ENCODE measurements around the gene SNPH. TPM values are rescaled to one million over a fixed set of nuclear protein-coding genes. Genes with fewer than 3 reads are reported as not detected.

The SNPH gene
- total and polyA plus RNA-seq, 2 of the 8 experiments (the other 6 are each of a cell fraction or from before 2014, with no cell fraction given) = 0.98 to 4.9 TPM

DNA sequence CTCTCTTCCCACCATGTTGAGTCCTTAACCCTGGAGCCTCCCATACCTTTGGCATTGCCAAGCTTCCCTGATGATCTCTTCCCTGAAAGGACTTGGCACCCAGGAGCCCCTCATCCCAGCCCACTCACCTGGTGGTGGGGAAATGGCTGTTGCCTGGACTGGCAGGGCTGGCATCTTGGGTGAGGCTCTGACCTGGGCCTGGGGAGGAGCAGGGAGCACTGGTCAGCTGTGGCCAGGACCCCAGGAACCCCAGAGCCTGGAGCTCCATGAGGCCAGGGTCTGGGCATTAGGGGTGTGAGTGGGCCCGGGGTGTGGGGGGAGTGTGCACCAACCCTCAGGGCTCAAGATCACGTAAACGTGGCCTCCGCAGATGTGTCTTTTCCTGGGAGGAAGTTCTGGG is 53.4 kb downstream of the SNPH start:
- Histone ChIP-seq H2AFZ (ENCODE audit: low read length) (no peak overlapping the region), H3K14ac (ENCODE audit: insufficient read length) (no peak overlapping the region), H2BK120ac (replicated peaks; ENCODE audit: low read depth, low read length) (no peak overlapping the region), H3K23me2 (ENCODE audit: low read depth, low read length) (no peaks in the 10 kb centered on the region), H2BK5ac (ENCODE audit: low read depth, low read length) (no peak overlapping the region), H3K79me1 (ENCODE audit: low read depth, low read length) (no peaks in the 10 kb centered on the region), H2BK12ac (ENCODE audit: low read depth, low read length) (no peak overlapping the region), H3K79me2 (ENCODE audit: control insufficient read depth in 1 of 2, insufficient read depth in 2 of 2, low read length in 2 of 2) (no peaks in the 10 kb centered on the region), H3K4me3 (ENCODE audit: extremely low read depth in 1 of 4, insufficient read depth in 2 of 4, low read depth in 3 of 4, low read length in 4 of 4) (no peak overlapping the region), H3K4me2 (ENCODE audit: insufficient read depth in 1 of 2, low read depth in 2 of 2, low read length in 2 of 2) (no peak overlapping the region), H3K23ac (ENCODE audit: insufficient read length) (no peak overlapping the region), H4K8ac (ENCODE audit: extremely low read depth, insufficient read depth, low read length) (no peak overlapping the region), H3K27me3 (replicated peaks in 1 of 4; ENCODE audit: control insufficient read depth in 3 of 4, extremely low read depth in 1 of 4, insufficient read depth in 3 of 4, low read length in 3 of 4) (no peaks in the 10 kb centered on the region; a peak in 2 of 7 replicates), H2BK20ac (ENCODE audit: low read length) (no peak overlapping the region), H3K4ac (replicated peaks; ENCODE audit: insufficient read length, low read depth, low read length) (no peak overlapping the region), H4K20me1 (replicated peaks in 1 of 2; ENCODE audit: control insufficient read depth in 1 of 2, insufficient read depth in 2 of 2, low read length in 2 of 2) (peaks cover 0 to 1% of the 10 kb centered on the region in 2 experiments), H3K18ac (ENCODE audit: extremely low read depth, low read length) (no peak overlapping the region), H3K27ac (ENCODE audit: low read depth, low read length) (no peak overlapping the region), H2BK15ac (ENCODE audit: low read length) (no peak overlapping the region), H3K9ac (replicated peaks in 1 of 4; ENCODE audit: extremely low read depth in 1 of 4, low read depth in 3 of 4, low read length in 3 of 4) (no peak overlapping the region), H4K91ac (replicated peaks; ENCODE audit: insufficient read length, low read length) (no peak overlapping the region), H3K9me3 (ENCODE audit: insufficient read depth in 2 of 2, low read depth in 1 of 2, low read length in 1 of 2) (no peaks in the 10 kb centered on the region), H2AK5ac (ENCODE audit: low read depth, low read length) (no peak overlapping the region), H3K36me3 (ENCODE audit: control insufficient read depth in 2 of 4, insufficient read depth in 4 of 4, low read length in 3 of 4) (no peaks in the 10 kb centered on the region), H4K5ac (ENCODE audit: insufficient read length, low read depth, low read length) (no peak overlapping the region), H3K56ac (replicated peaks; ENCODE audit: insufficient read length, low read depth, low read length) (no peak overlapping the region), H3K4me1 (replicated peaks in 1 of 4; ENCODE audit: control insufficient read depth in 3 of 4, insufficient read depth in 4 of 4, low read length in 3 of 4) (no peaks in the 10 kb centered on the region)
- ChIA-PET POLR2A (ENCODE audit: partially characterized antibody) (interaction anchor here (1.3 kb wide), 1 partner anchor 10 kb away, joined by 3 read pairs; no protein-coding TSS in a partner anchor), CTCF (ENCODE audit: partially characterized antibody) (interaction anchor here (0.9 to 1.3 kb wide), 3 partner anchors 10 to 78 kb away, joined by 3 to 4 read pairs (median 3); partner anchors contain the start of gene SDCBP2)
- no peak for FAIRE-seq
- no peak for DNase-seq (ENCODE audit: low read depth in 1 of 2, low spot score in 2 of 2)
- WGBS, 2 experiments (ENCODE audit: extremely low coverage in 1 of 2, insufficient coverage in 1 of 2, insufficient read length in 1 of 2, insufficient replicate concordance in 2 of 2, low coverage in 1 of 2, low lambda C conversion rate in 2 of 2, missing lambda C conversion rate in 1 of 2) = 84% methylated on average over 4 of the region's 4 CpGs; no CpG with 5 or more reads in 1 of the 2 experiments
- TF ChIP-seq CHD2 (IDR thresholded peaks at IDR 0.05; ENCODE audit: low read length) (no peak), RNF2 (IDR thresholded peaks at IDR 0.05; ENCODE audit: borderline replicate concordance, low read depth, low read length, missing control alignments, poor library complexity, severe bottlenecking) (no peak), CEBPB (IDR thresholded peaks at IDR 0.05; ENCODE audit: low read depth, low read length) (no peak), CREB1 (IDR thresholded peaks at IDR 0.05) (no peak), GTF2F1 (IDR thresholded peaks at IDR 0.05; ENCODE audit: borderline replicate concordance, low read depth, low read length) (no peak), SIN3A (conservative IDR thresholded peaks at IDR 0.05 in 1 of 2, IDR thresholded peaks at IDR 0.05 in 1 of 2; ENCODE audit: low read depth in 1 of 2, low read length in 2 of 2) (no peak), GABPA (IDR thresholded peaks at IDR 0.05; ENCODE audit: borderline replicate concordance, insufficient read depth, low read length) (no peak), RXRA (IDR thresholded peaks at IDR 0.05; ENCODE audit: insufficient read depth, low read depth, low read length) (no peak), MAX (IDR thresholded peaks at IDR 0.05) (no peak), PHF8 (conservative IDR thresholded peaks at IDR 0.05; ENCODE audit: low read depth, low read length) (no peak), TCF12 (IDR thresholded peaks at IDR 0.05; ENCODE audit: low read depth, low read length) (no peak)
- TF ChIP-seq, protein P1, sequence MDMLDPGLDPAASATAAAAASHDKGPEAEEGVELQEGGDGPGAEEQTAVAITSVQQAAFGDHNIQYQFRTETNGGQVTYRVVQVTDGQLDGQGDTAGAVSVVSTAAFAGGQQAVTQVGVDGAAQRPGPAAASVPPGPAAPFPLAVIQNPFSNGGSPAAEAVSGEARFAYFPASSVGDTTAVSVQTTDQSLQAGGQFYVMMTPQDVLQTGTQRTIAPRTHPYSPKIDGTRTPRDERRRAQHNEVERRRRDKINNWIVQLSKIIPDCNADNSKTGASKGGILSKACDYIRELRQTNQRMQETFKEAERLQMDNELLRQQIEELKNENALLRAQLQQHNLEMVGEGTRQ (IDR thresholded peaks at IDR 0.05; ENCODE audit: low read length) = no peak

Data from H1 (cell line).